Limb (tissue), 2 donors: ENCODE results near the gene JAKMIP1.

ENCODE experiments used
- DNase-seq, 2 donors: peaks; one replicate each; pipeline ENCODE4 v3.0.0-alpha.2; 2016; ENCODE audit errors: extremely low spot score in 2 of 2

The JAKMIP1 gene

DNA sequence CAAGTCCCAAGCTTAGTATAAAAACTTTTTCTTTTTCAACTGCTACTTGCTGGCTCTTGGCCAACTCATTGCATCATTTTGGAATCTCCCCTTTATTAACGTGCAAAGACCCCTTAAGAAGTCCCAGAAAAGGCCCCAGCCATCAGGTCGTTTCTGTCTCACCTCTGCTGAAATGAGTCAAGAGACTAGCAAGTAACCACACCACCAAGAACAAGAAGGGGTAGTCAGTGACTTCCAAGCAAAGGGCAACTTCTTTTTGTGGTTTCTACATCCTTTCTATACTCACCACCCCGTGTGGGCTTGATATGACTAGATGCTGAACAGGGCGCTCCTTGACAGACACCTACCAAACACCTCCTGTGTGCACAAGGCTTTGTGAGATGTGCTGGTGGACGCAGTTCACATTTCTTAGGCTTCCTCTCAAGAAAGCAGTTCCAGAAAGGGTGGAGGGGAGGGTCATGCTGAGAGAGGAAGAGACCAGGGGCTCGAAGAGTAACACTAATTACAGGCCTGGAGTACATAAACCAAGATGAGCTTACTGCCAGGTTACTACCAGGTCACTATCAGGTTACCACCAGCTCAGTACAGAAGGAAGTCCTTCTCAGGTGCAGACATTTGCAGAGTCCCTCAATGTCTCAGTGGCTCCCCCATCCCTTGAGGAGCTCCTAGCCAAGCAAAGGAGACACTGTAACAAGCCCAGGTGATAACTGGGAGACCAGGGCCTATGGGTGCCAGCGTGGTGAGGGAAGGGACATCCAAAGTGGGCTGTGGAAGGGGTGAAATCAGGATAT lies 19.3 kb downstream of the JAKMIP1 start:
- DNase-seq = no peak

DNA sequence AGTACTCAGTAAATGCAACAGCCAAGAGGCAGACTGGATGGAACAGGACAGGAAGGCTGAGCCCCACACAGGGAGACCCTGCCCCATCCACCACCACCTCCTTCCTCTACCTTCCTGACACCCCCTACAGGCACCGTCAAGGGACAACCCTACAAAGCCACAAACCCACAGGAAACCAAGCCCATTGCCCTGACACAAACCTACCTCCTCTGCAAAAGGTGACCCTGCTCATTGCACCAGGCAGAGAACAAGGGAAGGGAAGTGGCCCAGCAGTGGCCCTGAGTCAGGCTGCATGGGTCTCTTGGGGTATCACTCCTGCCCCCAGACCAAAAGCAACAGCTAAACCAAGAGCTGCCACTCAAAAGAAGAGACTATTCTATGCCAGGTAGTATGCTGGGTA lies 21.0 kb downstream of the JAKMIP1 start:
- DNase-seq = no peak

DNA sequence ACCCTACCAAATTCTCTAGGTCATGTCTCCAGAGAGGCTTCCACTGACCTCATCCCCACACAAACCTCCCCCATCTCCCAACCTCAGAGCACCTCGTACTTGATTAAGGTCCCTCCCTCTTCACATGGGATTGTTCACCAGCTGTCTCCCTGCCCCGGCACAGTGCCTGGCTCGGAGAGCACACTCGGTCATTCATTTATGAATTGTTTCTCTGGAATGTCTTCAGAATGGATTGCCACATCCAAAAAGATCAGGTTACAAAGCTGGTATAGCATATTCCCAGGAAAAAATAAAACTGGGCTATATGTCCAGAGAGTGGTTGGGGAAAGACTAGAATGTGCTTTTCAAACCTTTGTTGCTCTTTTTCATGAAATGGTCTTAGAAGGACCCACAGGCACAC lies 21.6 kb downstream of the JAKMIP1 start:
- no peak for DNase-seq

DNA sequence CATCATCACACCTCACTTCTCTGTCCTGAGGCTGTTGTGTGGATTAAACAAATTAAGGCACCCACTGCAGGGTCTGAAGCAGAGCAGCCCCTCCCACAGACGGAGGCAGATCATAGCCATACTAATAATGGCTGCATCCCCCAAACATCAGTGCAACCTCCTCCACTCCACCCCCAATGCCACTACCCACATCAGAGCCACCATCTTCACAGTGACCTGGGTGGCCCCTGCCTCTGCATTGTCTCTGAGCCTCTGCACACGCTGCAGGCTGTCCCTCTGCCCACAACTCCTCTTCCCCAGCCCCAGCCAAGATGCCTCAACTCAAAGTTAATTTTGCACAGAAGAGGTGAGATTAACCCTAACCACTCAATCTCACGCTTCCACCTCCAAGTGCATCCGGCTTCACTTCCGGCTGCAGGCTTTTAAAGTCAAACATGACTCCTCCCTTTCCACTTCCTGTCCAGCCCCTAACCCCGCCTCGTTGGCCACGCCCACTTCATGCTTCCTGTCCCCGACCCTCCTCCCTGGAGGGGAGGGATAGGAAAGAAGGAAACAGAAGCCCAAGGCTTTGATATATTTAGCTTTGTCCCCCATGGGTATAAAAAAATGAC lies 22.7 kb downstream of the JAKMIP1 start:
- DNase-seq = no peak

DNA sequence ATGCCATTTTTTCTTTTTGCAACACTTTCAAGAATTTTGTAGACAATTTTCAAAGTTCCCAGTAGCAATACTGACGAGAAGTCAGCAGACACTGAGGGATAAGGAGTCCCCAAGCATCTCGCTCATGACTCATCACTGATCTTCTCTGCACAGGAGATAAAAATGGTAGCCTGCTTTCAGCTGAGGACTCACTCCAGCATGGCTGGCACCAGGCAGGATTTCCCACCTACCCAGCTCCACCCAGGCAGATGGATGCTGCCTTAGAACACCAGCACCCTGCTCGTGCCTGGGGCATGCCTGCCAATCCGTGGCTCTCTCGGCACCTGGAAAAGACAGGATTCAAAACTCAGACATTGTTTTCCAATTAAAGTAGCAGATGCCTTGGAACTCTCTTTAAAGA lies 24.9 kb downstream of the JAKMIP1 start:
- DNase-seq = no peak

DNA sequence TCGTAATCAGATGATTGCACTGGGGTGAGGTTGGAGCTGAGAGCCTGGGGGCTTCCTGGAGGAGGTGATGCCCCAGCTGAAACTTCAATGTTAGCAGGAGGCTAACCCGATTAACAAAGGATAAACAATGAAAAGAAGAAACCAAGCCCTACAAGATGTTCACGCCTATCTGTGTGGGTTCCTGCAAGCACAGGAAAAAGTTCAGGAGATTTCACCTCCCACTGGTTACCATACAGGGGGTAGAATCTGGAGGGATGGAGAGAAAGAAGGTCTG lies 27.5 kb downstream of the JAKMIP1 start:
- DNase-seq = no peak

DNA sequence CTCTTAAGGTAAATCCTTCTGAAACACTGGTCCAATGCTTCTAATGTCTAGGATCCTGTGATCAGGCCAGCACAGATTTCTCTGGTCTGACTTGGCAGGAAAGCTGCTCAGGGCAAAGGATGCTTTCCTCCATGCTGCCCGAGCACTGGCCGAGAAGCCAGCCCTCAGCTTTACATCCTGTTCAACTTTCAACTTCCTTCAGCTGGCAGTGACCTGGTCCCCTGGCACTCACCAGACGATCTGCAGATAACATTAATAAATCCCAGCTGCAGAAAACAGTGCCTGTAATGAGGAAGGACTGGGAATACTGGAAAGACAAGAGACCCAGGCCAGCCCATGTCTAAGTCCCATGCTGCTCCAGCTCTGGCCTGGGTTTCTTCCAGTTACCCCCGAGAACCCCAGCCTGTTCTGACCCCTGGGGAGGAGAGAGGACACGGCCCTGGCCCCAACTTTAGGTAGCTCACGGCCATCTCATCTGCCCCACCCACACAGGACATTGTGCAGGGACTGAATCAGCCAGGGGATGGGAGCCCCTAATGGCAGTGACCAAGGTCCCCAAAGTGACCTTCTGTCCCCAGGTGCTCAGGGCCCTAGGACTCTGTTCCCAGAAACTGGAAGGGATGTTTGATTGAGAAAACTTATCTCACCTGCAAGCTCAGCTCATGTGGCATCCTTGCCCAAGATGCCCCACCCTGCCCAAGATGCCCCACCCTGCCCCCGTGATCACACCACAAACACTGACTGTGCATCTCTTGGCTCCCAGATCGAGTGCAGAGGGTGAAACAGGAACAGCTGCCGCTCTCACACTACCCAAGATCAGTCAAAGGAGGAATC lies 28.0 kb downstream of the JAKMIP1 start:
- DNase-seq = no peak

DNA sequence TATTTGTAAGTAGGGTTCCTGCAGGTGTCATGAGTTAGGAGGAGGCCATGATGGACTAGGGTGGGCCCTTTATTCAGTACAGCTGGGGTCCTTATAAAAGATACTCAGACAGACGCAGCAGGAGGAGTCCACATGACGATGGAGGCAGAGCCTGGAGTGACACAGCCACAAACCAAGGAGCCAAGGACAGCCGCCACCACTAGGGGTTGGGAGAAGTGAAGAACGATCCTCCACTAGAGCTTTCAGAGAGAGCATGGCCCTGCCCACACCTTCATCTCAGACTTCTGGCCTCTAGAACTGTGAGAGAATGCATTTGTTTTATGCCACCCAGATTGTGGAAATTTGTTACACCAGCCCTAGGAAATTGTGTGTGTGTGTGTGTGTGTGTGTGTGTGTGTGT lies 31.1 kb downstream of the JAKMIP1 start:
- no peak for DNase-seq

DNA sequence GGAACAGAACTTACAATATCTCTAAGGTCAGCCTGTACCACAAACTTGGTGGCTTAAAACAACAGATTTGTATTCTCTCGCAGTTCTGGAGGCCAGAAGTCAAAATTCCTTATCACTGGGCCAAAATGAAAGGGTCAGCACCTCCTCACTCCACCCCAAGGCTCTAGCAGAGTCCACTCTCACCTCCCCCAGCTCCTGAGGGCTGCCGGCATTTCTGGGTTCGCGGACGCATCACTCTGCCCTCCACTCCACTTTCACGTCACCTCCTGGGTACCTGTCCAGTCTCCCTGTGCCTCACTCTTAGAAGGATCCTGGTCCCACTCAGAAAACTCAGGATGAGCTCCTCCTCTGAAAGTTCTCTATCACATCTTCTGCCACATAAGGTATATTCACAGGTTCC lies 34.6 kb downstream of the JAKMIP1 start:
- DNase-seq = no peak

DNA sequence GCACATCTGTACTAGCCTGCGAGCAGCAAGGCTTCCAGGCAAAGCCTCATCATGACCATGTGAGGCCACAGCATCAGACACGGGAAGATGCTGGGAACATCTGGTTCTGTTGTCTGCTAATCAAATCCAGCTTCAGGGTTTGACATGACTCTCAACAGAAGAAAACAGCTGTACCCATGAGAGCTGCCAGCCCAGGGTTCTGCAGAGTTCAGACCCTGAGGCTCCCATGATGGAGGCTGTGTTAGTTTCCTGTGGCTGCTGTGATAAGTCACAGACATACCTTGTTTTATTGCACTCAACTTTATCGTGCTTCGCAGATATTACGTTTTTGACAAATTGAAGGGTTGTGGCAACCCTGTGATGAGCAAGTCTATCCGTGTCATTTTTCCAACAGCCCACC lies 37.5 kb downstream of the JAKMIP1 start:
- no peak for DNase-seq

DNA sequence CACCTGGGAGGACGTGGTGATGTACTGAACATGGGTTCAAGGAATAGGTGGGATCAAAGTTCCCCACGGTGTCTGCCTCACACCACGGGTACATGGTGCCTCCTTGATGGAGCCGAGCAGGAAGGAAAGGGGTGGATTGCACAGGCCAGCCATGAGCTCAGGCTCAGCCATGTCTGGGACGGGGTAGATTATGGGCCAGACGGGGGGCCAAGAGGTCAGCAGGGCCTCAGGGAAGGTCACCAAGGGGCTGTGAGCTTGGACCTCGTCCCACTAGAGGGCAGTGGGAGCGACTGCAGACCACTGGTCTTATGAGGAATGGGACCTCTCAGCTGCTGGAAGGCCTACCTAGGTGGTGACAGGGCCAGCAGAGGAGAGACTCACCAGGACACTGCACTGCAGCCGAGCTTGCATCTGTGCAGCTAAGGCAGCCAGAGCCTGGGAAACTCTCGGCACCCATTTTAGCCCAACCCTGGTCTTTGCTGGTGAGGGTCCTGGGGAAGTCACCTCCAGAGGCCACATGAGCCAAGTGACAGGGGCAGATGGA lies 38.4 kb downstream of the JAKMIP1 start:
- no peak for DNase-seq

DNA sequence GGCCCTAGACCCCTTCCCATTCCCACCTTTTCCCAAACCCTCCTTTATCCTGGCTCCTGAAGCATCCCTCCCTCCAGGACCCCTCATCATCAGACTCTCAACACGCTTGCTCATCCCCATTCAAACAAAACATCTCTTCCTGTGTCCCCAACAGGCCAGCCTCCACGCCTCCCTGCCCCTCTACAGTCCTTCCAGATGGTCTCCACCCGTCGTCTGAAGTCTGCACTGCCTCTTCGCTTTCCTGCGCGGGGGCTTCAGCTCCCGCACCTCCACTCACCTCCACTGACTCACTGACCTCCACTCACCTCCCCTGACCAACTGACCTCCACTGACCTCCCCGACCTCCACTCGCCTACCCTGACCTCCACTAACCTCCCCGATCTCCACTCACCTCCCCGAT lies 39.8 kb downstream of the JAKMIP1 start:
- DNase-seq = no peak

DNA sequence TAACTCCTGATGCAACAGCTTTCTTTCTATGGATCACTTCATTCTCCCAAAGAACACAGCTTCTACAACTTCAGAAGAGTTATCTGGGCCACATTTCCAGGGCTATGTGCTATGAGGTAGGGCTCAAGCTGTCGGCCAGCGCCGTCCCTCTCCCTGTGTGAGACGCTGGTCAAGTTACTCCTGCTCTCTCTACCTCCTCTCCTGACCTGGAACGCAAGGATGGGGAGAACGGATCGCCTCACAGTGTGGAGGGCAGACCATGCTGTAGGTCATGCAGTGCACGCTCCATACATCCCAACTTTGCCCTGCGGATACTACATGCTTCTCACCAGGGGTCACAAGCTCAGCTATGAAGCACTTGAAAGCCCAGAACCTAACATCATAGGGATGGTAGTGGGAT lies 42.4 kb downstream of the JAKMIP1 start:
- no peak for DNase-seq

DNA sequence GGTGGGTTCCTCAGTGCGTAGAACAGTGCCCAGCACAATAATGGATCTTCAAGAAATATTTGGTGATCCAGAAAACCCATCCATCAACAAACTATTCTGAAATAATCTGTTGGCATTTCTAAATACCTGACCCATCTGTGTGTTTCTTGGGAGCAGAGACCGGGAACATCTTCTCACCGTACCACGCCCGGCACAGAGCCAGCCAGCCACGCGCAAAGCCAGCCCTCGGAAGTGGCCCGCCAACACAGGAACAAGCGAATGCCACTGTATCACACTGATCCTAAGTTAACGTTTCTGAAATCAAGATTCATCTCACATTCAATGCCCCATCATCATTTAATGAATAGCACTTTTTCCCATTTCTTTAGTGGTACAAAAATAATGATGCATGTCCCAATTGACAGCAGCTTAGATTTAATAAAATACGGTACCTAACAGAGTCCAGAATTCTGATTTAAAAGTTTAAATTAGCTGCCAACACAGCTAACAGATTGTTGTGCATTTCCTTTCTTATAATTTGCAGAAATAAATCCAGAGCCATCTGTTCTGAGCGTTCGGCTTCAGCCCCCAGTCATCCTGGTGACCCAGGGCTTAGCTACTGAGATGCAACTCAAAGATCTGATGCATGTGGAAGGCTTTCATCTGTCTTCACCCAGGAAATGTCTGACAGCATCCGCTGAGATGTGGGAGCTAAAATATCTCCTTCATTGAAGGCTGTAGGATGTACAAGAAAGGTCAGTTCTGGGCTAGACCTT lies 44.2 kb downstream of the JAKMIP1 start:
- DNase-seq = no peak

DNA sequence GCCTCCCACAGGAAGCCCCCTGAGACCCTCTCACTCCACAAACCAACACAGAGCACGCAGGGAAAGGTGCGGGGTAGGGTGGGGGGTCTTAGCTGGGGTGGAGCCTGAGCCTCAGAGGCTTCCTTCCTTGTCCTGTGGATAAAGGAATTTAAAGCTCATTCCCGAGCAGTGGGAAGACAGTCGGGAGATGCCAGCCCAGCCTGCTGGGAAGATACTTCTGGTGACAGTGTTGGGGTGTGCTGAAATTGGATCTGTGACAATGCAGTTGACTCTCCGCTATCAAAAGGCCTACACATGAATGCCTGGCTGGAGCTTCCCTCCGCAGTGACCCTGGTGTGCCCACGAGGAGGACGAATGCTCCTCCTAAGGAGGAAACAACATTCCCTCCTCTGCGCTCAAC lies 45.5 kb downstream of the JAKMIP1 start:
- DNase-seq = no peak

DNA sequence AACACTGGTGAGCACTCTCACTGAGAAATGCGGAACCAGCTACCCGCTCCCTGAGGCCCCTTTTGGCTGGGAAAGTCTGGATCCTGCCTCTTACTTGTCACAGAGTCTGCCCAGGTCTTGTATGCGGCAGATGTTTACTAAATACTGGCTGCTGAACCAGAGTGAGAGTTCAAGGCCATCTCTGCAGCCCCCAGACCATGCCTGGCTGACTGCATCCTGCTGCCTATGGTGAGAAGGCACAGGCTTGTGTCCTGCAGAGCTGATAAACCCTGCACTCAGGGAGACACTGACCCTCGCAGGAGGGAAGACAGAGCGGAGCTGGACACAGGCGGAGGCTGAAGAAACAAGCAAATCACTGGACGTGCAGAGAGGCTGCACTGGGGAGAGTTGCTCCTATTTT lies 46.5 kb downstream of the JAKMIP1 start:
- no peak for DNase-seq

DNA sequence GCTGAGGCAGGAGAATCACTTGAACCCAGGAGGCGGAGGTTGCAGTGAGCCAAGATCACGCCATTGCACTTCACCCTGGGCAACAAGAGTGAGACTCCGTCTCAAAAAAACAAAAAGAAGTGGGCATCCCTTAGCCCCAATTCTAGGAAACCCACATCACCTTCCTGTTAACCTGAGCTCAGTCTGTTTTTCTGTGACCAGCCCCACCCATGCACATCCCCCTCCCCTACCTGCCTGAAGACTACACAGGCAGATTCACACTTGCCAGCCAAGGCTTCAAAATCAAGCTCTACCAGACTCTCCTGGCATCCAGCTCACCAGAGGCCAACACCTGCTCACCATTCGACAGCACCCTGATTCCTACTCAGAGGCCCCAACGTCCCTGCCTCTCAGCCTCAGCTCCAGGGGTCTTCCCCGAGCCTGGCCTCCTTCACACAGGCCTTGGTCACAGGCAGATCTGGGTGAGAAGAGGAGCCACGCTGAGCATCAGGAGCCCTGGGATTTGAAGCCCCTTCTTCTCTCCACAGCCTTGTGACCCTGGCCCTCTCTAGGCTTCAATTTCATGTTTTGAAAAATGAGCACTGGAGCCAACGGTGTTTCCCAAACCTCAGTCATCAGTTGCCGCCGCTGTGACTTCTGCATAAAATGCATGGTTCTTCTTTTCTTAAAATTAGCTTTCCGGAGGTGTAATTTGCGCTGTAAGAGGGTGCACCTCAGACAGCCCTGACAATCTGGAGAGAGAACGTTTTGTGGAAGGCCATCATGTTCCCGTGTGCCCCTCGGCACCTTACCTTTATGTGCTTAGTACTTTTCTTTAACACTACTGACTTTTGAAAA lies 47.3 kb downstream of the JAKMIP1 start:
- no peak for DNase-seq

DNA sequence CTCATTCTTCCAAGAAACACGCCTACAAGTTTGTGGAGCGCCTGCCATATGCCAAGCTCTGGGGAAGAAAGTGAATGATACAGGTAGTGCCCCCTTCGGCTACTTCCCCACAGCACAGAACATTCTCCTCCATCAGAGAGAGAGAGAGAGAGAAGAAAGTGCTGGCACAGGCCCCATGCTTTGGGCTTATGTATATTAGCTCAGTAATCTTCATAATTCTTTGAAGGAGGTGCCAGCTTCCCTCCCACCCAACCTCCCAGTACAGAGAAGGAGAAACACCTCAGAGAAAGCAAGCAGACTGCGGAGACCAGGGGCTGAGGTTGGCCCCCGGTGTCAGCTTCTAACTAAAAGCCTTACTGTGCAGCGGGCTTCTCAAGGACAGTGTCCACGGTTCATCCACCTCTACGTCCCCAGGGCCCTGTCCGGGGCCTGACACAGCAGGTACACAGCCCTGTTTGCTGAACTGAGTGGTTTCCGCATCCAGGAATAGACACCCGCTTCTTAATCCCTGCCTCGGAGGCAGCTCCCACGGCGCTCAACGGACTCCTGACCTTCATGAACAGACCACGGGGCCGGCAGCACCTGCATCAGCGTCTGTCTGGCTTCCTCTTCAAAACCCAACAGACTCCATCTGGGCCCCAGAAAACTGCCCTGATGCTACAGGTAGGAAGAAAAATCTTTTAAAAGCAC lies 50.2 kb downstream of the JAKMIP1 start:
- no peak for DNase-seq

DNA sequence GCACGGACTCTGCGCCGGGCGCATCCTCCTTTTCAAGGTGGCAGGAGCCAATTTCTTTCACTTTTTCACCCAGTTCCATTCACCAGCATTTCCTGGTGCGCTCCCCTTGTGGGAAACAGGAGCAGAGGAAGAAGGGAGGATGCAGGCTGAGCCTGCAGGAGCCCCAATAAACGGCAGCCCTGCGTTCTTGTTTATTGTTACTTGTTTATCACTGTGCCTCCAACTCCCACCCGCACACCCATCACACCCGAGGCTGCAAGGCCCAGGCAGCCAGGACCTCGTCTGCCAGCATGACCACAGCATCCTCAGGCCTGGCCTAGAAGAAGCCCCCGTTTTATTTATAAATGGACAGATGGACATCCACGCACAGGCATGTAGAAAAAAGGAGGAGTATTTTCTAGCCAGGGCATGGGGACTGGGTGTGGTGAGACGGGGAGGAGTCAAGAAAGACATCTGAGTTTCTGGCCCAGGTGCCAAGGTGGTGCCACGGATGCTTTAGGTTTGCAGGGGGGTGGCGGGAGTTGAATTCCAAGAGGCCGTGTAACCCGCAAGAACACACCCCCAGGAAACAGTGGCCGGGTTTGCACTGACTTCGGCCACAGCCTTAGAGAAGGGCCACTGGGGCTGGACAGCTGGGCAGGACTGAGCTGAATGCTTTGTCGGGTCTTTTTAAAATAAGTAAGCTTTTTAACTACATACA lies 51.7 kb downstream of the JAKMIP1 start:
- DNase-seq = no peak

DNA sequence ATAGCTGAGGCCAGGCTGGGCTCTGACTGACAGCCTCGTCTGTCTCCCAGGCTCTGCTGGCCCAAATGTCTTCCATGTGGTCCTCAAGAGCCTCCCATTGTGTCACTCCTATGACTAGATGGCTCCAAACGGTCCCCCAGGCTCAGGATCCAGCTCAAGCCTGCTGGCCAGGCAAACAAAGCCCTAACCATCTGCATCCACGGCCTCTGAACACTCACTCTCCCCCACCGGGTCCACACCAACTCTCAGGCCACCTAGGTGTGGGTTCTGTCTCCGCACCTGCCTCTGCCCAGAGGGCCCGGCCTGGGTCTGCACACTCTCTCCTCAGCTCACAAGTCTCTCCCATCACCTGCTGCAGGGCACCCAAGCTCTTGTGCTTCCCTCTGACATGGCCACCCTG lies 52.9 kb downstream of the JAKMIP1 start:
- no peak for DNase-seq
